GM12878 (cell line): ENCODE results near the gene BRINP3. TPM values are rescaled to one million over a fixed set of nuclear protein-coding genes. Genes with fewer than 3 reads are reported as not detected.

Experiments
- ATAC-seq: fragments of 200-7000 bp; cut with Tn5 transposase; 3 replicates; pipeline ENCODE4 v1.9.1; 2020; ENCODE audit warnings: mild to moderate bottlenecking, moderate library complexity
- BruUV-seq: library from RNA; stranded (reverse); fragments of 400-500 nt; replicated peaks from 2 replicates; lab custom pipeline; 2021; lab: Mats Ljungman, UMichigan
- CTCF ChIA-PET: fragments of 300-600 bp; sonication (Branson Sonifier 250); formaldehyde crosslinking; extraction: SDS; loops from one replicate; lab custom pipeline; 2021; ENCODE audit warnings: inconsistent platforms; lab: Yijun Ruan, JAX
- POLR2A ChIA-PET: fragments of 350-600 bp; formaldehyde crosslinking; extraction: SDS; loops from one replicate; lab custom pipeline; 2021; ENCODE audit warnings: inconsistent platforms; lab: Charles Lee
- RAD21 ChIA-PET: fragments of 300-600 bp; sonication (Branson Sonifier 250); formaldehyde crosslinking; loops from one replicate; lab custom pipeline; 2023; ENCODE audit warnings: antibody characterized with exemption; ENCODE audit not compliant: unreplicated experiment; lab: Charles Lee
- SMC1A ChIA-PET: fragments of 300-600 bp; sonication (Branson Sonifier 250); formaldehyde crosslinking; loops from one replicate; lab custom pipeline; 2023; ENCODE audit not compliant: unreplicated experiment, uncharacterized antibody; lab: Charles Lee
- DNase-seq: peaks from one replicate; pipeline ENCODE4 v3.0.0-alpha.2; 2011; ENCODE audit warnings: low read depth, low spot score
- FAIRE-seq: peaks from 3 replicates; lab custom pipeline; 2011; peaks lifted over from hg19 to GRCh38; lab: Jason Lieb, UNC
- H2AFZ ChIP-seq: 2 replicates; pipeline ENCODE4 v1.6.0; 2011; ENCODE audit warnings: low read depth, low read length, control low read depth; ENCODE audit not compliant: control insufficient read depth
- H3K27ac ChIP-seq: 2 replicates; pipeline ENCODE4 v1.5.1; 2011; ENCODE audit warnings: control low read depth; ENCODE audit not compliant: control insufficient read depth, insufficient read depth
- H3K27me3 ChIP-seq, 2 experiments: replicated peaks in 1 of 2; 2 replicates each; pipeline versions ENCODE4 v1.6.0 to v1.6.1; 2011; ENCODE audit warnings: low read length in 1 of 2; ENCODE audit not compliant: control insufficient read depth in 2 of 2, insufficient read depth in 2 of 2
- H3K36me3 ChIP-seq, 2 experiments: 2 replicates each; pipeline ENCODE4 v1.5.1; 2011; ENCODE audit warnings: low read length in 1 of 2; ENCODE audit not compliant: control insufficient read depth in 2 of 2, insufficient read depth in 2 of 2
- H3K4me1 ChIP-seq: 2 replicates; pipeline ENCODE4 v1.6.1; 2011; ENCODE audit warnings: mild to moderate bottlenecking, low read length, moderate library complexity, mixed read lengths; ENCODE audit not compliant: control insufficient read depth, insufficient read depth
- H3K4me2 ChIP-seq: 2 replicates; pipeline ENCODE4 v1.6.0; 2011; ENCODE audit warnings: control low read depth; ENCODE audit not compliant: control insufficient read depth, insufficient read depth
- H3K4me3 ChIP-seq: fragments of 200-600 bp; sonication (generic); 2 replicates; pipeline ENCODE4 v1.5.1; 2016
- H3K79me2 ChIP-seq: 2 replicates; pipeline ENCODE4 v1.6.0; 2011; ENCODE audit warnings: low read length; ENCODE audit not compliant: control insufficient read depth, insufficient read depth
- H3K9ac ChIP-seq: 2 replicates; pipeline ENCODE4 v1.8.0; 2011; ENCODE audit warnings: low read length, control low read depth, mixed read lengths; ENCODE audit not compliant: control insufficient read depth, insufficient read depth
- H3K9me3 ChIP-seq: replicated peaks from 3 replicates; pipeline ENCODE4 v1.5.1; 2011; ENCODE audit warnings: mild to moderate bottlenecking, low read length; ENCODE audit not compliant: control insufficient read depth, insufficient read depth
- H4K20me1 ChIP-seq: 2 replicates; pipeline ENCODE4 v1.6.0; 2011; ENCODE audit not compliant: control insufficient read depth, insufficient read depth
- ATF2 ChIP-seq: IDR thresholded peaks from 2 replicates; pipeline ENCODE4 v1.6.1; 2012; ENCODE audit warnings: low read length, inconsistent platforms
- BACH1 ChIP-seq: fragments of 450-650 bp; IDR thresholded peaks from 2 replicates; pipeline ENCODE4 v1.6.1; 2017; ENCODE audit warnings: mild to moderate bottlenecking, borderline replicate concordance
- BRCA1 ChIP-seq: IDR thresholded peaks from 2 replicates; pipeline ENCODE4 v1.6.1; 2011; ENCODE audit warnings: low read depth, low read length, improper control_type of control experiment
- CBFB ChIP-seq: IDR thresholded peaks from 2 replicates; pipeline ENCODE4 v1.6.1; 2016; ENCODE audit warnings: antibody characterized with exemption, low read depth
- CHD4 ChIP-seq: fragments of 200-600 bp; sonication (generic); IDR thresholded peaks from 2 replicates; pipeline ENCODE4 v1.6.1; 2016; ENCODE audit warnings: mild to moderate bottlenecking
- CREB1 ChIP-seq: IDR thresholded peaks from 2 replicates; pipeline ENCODE4 v1.6.1; 2012; ENCODE audit warnings: low read depth, mild to moderate bottlenecking, inconsistent platforms
- CREM ChIP-seq: IDR thresholded peaks from 2 replicates; pipeline ENCODE4 v1.6.1; 2014; ENCODE audit warnings: antibody characterized with exemption, low read depth
- EED ChIP-seq: sonication (generic); IDR thresholded peaks from 2 replicates; pipeline ENCODE4 v1.6.1; 2016; ENCODE audit warnings: antibody characterized with exemption, low read depth
- HDGF ChIP-seq: fragments of 450-650 bp; IDR thresholded peaks from 2 replicates; pipeline ENCODE4 v1.6.1; 2016; ENCODE audit warnings: antibody characterized with exemption
- IKZF2 ChIP-seq, 2 experiments: fragments of 450-650 bp; IDR thresholded peaks; 2 replicates each; pipeline ENCODE4 v1.6.1; 2017; ENCODE audit warnings: mild to moderate bottlenecking in 2 of 2, moderate library complexity in 2 of 2
- MEF2A ChIP-seq: IDR thresholded peaks from 2 replicates; pipeline ENCODE4 v1.6.1; 2011; ENCODE audit warnings: low read depth, mild to moderate bottlenecking, low read length, moderate library complexity; ENCODE audit not compliant: insufficient read depth
- MYC ChIP-seq: IDR thresholded peaks from 2 replicates; pipeline ENCODE4 v1.6.1; 2011; ENCODE audit warnings: mild to moderate bottlenecking, low read length, moderate library complexity, inconsistent platforms; ENCODE audit not compliant: insufficient read depth, insufficient replicate concordance, insufficient read length, severe bottlenecking
- NBN ChIP-seq: fragments of 450-650 bp; IDR thresholded peaks from 2 replicates; pipeline ENCODE4 v1.6.1; 2016
- NFYB ChIP-seq: IDR thresholded peaks from 2 replicates; pipeline ENCODE4 v1.6.1; 2011; ENCODE audit warnings: low read depth, mild to moderate bottlenecking, low read length, improper control_type of control experiment, moderate library complexity; ENCODE audit not compliant: insufficient read depth
- SIN3A ChIP-seq: IDR thresholded peaks from 2 replicates; pipeline ENCODE4 v1.6.1; 2012; ENCODE audit warnings: low read depth, low read length, improper control_type of control experiment
- SMAD5 ChIP-seq: IDR thresholded peaks from 2 replicates; pipeline ENCODE4 v1.6.1; 2016; ENCODE audit warnings: antibody characterized with exemption, low read depth
- TCF3 ChIP-seq: IDR thresholded peaks from 2 replicates; pipeline ENCODE4 v1.6.1; 2012; ENCODE audit warnings: low read depth, mild to moderate bottlenecking, low read length, borderline replicate concordance; ENCODE audit not compliant: insufficient read depth
- WRNIP1 ChIP-seq: IDR thresholded peaks from 2 replicates; pipeline ENCODE4 v1.6.1; 2011; ENCODE audit warnings: low read depth, low read length, improper control_type of control experiment, borderline replicate concordance
- ZSCAN29 ChIP-seq: fragments of 450-650 bp; IDR thresholded peaks from 2 replicates; pipeline ENCODE4 v1.6.1; 2017; ENCODE audit warnings: mild to moderate bottlenecking, moderate library complexity
- WGBS: methylation state at CpG from one replicate; pipeline ENCODE4 v1.1.6; 2016; ENCODE audit warnings: low lambda C conversion rate; ENCODE audit not compliant: insufficient replicate concordance, insufficient coverage; ENCODE audit errors: missing lambda C conversion rate; 5-methylcytosine and 5-hydroxymethylcytosine counted together
- in situ Hi-C: fragments of 300-500 bp; cut with MboI; formaldehyde crosslinking; loops from 9 replicates; pipeline ENCODE4 v1.14.3; 2018; ENCODE audit warnings: mixed read lengths
- intact Hi-C: fragments of 100-400 bp; cut with micrococcal nuclease; formaldehyde crosslinking; loops from one replicate; pipeline ENCODE4 v1.14.2; 2022; ENCODE audit not compliant: unreplicated experiment
- polyA plus RNA-seq, 11 experiments: library from polyadenylated mRNA; depleted of rRNA in 4 of 11; unstranded in 6 of 11; stranded (reverse) in 5 of 11; fragments of >200 nt; fragmentation: Nextera tagmentation in 4 of 11; fragmentation: Illumina TruSeq in 1 of 11; extraction: Ambion mirVana in 4 of 11; extraction: Trizol in 1 of 11; gene quantifications; 1 replicate in 1 of 11; 2 replicates in 10 of 11; pipeline versions ENCODE4 v1.2.1 to v1.2.3, GENCODE V29; 2011 to 2016; ENCODE audit warnings: inconsistent platforms in 2 of 11, missing spikeins in 2 of 11, low read depth in 1 of 11
- total RNA-seq, 4 experiments: library from RNA; depleted of rRNA in 3 of 4; stranded (reverse); fragments of >200 nt in 3 of 4; fragmentation: Illumina TruSeq in 1 of 4; extraction: Trizol in 1 of 4; gene quantifications; 2 replicates each; pipeline versions ENCODE4 v1.2.1 to v1.2.3, GENCODE V29; 2013 to 2021

Gene BRINP3
- total and polyA plus RNA-seq, 10 of the 15 experiments (the other 5 are each of a cell fraction or from before 2014, with no cell fraction given), result under 0.01 TPM; not detected in 9

- SMC1A ChIA-PET, result interaction anchor here (0.7 to 1.3 kb wide), 3 partner anchors 10 to 108 kb away, joined by 3 to 4 read pairs (median 4); no protein-coding TSS in a partner anchor
- TF ChIP-seq CBFB, result no peak
- no peak for TF ChIP-seq MEF2A
- no peak for TF ChIP-seq TCF3
- TF ChIP-seq BACH1, result no peak
- TF ChIP-seq MYC, result no peak
- TF ChIP-seq SMAD5, result no peak
- TF ChIP-seq, all 136 proteins: peak for 0
- H3K9ac ChIP-seq, result no peak overlapping the region
- no peaks in the 10 kb centered on the region for H3K4me1 ChIP-seq
- DNase-seq, result no peak
- WGBS, result 8% methylated on average over 4 of the region's 4 CpGs
- no peak overlapping the region for H3K4me2 ChIP-seq
- ChIA-PET POLR2A (interaction anchor here (0.6 kb wide), 1 partner anchor 30 kb away, joined by 5 read pairs; no protein-coding TSS in a partner anchor), CTCF (interaction anchor here (0.6 kb wide), 1 partner anchor 23 kb away, joined by 3 read pairs; no protein-coding TSS in a partner anchor), RAD21 (no interaction called here)
- H3K9me3 ChIP-seq, result no peaks in the 10 kb centered on the region
- H3K27me3 ChIP-seq, result no peaks in the 10 kb centered on the region
- H4K20me1 ChIP-seq, result no peaks in the 10 kb centered on the region
- H3K36me3 ChIP-seq, result no peaks in the 10 kb centered on the region
- FAIRE-seq, result no peak
- in situ Hi-C loops, result no loop called here
- BruUV-seq, result no TSS peak
- intact Hi-C loops, result no loop called here
- H3K27ac ChIP-seq, result no peak overlapping the region
- no peaks in the 10 kb centered on the region for H3K79me2 ChIP-seq
- no peak overlapping the region for H2AFZ ChIP-seq
- ATAC-seq, result no peak
- no peak overlapping the region for H3K4me3 ChIP-seq
These were observed 148.8 kb downstream of the BRINP3 start for GRCh38 chr1:190328871-190329270.

GRCh38 chr1:190328361-190328760 lies 149.3 kb downstream of the BRINP3 start:
- intact Hi-C loops (no loop called here), in situ Hi-C loops (no loop called here)
- SMC1A ChIA-PET, result interaction anchor here (0.7 to 1.3 kb wide), 2 partner anchors 12 to 108 kb away, joined by 3 to 4 read pairs; no protein-coding TSS in a partner anchor
- Histone ChIP-seq H3K9me3 (no peaks in the 10 kb centered on the region), H3K27me3 (no peaks in the 10 kb centered on the region), H3K4me1 (no peaks in the 10 kb centered on the region), H3K27ac (no peak overlapping the region), H3K4me3 (no peak overlapping the region), H3K79me2 (no peaks in the 10 kb centered on the region), H3K4me2 (no peak overlapping the region), H4K20me1 (no peaks in the 10 kb centered on the region), H3K36me3 (no peaks in the 10 kb centered on the region), H3K9ac (no peak overlapping the region), H2AFZ (no peak overlapping the region)
- no TSS peak for BruUV-seq
- DNase-seq, result no peak
- no peak for ATAC-seq
- TF ChIP-seq BRCA1 (no peak), CREB1 (no peak), SIN3A (no peak), MEF2A (no peak), NFYB (no peak), EED (no peak), IKZF2 (IDR thresholded peaks at IDR 0.05) (no peak), CREM (no peak), WRNIP1 (no peak), HDGF (no peak), ZSCAN29 (no peak), NBN (no peak), ATF2 (no peak), CHD4 (no peak)
- FAIRE-seq, result no peak
- CTCF ChIA-PET, result no interaction called here
- POLR2A ChIA-PET, result no interaction called here
- RAD21 ChIA-PET, result no interaction called here
